ENCODE results near the gene TRA2A.
"Not testable (repeated sequence)": the region's sequence is repeated elsewhere in the genome, so short reads cannot be mapped to it uniquely, and the experiment has no call there.

The TRA2A gene

DNA sequence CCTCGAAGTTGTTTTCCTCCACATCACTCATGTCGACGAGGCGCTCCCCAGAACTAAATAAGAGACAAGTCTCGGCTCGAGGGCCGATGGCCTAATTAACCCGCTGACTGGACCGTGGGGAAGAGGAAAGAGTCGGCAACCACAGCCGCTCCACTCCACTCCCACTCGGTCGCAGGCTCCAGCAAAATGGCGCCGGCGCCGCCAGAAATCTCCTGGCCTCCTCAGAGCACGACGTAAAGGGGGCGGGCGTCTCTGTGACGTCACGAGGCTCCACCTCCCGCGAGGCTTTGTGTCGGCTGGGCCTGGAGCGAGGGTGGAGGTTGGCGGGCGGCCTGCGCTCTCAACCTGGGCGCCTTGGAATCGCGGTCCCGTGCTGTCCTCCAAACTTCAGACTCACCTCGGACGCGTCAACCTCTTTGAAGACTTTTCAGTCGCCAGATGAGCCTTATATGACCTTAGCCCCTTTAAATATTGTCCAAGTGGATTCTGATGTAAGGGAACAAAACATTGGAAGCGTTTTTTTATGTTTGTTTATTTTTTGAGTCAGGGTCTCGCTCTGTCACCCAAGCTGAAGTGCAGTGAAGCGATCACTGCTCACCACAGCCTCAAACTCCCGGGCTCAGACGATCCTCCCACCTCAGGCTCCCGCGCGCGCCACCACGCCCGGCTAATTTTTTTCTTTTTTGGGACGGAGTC, at the start of gene TRA2A:
Gene TRA2A (minus strand): TSS at position 188 of the 696 bp plus-strand sequence. CDS start 157 bp downstream, at position 31.
- peak; percentile 95 for DNase-seq (ENCODE audit: low spot score)

DNA sequence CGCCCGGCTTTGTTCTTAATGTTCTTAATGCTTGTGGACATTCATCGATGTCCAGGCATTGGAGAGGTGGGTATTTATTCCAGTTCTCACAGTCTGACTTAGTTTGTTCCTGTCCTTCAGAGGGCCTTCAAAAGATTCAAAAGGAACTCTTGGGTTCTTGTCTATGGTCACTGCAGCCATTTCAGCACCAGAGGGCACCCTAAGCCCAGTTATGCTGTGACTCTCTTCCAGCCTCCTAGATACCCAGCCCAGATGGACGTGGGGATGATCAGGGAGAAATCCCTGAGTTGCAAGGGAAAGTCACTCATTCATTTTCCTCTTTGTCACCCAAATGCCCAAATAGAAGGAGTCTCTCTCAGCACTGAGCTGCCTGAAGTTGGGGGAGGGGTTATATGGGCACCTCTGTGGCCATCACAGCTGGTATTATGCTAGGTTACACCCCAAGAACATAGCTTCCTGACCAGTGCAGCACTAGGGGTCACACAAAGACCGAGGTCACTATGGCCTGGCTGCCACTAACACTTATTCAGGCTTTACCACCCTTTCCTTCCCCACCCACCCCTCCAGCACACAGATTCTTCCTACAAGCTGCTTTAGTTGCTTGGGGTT, 38.9 kb upstream of the TRA2A start:
- peak; percentile 41 for DNase-seq (ENCODE audit: low spot score)

DNA sequence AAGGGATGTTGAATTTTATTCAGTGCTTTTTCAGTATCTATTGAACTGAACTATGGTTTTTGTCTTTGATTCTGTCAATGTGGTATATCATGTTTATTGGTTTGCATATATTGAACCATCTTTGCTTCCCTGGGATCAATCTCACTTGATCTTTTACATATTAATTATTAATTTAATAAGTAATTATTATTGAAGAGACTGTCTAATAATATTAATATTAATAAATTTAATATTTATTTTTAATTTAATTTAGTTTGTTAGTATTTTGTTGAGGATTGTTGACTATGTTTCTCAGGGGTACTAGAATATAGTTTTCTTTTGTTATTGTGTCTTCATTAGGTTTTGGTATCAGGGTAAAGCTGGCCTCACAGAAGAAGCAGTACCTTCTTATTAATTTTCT, 26.5 kb upstream of the TRA2A start:
- no peak for DNase-seq (ENCODE audit: low spot score)

DNA sequence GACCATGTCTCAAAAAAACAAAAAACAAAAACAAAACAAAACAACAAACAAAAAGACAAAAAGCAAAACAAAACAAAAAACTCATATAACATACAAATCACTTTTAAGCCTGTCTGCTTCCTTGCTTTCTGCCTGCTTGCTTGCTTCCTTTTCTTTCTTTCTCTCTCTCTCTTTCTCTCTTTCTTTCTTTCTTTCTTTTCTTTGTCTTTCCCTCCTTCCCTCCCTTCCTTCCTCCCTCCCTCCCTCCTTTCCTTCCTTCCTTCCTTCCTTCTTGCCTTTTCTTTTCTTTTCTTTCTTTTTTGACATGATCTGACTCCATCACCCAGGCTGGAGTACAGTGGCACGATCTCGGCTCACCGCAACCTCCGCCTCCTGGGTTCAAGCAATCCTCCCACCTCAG, 15.9 kb upstream of the TRA2A start:
- DNase-seq (ENCODE audit: low spot score): no peak

DNA sequence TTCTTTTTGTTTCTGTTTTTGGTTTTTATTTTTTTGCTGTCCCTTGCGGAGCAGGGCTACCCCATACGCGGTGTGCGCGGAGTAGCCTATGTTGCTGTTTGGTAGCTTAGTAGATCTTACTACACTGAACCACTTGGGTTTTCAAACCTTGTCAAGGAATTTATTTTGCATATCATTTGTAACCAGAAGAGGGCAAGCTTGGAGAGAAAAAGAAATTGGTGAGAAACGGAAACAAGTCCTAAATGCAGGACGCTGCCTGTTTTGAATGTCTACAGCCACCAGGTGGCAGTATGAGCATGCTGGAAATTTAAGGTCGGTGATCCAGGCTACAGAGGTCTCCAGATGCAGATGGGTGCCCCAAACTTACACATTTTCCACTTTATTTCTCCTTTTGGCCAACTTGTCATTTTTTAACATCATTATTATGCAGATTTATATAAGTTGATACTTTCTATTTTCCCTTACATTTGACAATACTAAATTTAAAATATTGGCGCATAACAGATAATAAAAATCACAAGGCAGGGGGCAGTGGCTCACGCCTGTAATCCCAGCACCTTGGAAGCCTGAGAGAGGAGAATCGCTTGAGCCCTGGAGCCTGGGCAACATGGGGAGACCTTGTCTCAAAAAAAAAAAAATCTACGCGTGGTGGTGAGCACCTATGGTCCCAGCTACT, 15.3 kb upstream of the TRA2A start:
- DNase-seq (ENCODE audit: low spot score): peak; percentile 85

DNA sequence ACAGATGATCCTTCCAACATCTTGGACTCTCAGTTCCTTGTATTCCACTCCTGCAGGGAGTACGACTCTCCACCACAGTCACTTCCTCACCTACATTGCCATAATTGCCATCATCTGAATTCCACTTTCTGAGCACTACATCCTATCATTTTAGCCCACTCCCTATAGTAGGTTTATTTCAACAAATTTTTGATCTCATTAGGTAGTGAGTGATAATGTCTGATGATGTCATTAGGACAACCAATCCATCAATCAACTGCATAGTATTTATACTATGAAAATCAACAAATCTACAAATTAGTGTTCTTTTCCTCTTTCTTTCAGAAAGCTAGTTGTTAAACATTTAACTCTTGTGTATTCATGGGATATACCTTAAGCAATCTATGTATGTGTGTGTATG, 13.7 kb upstream of the TRA2A start:
- no peak for DNase-seq (ENCODE audit: low spot score)

DNA sequence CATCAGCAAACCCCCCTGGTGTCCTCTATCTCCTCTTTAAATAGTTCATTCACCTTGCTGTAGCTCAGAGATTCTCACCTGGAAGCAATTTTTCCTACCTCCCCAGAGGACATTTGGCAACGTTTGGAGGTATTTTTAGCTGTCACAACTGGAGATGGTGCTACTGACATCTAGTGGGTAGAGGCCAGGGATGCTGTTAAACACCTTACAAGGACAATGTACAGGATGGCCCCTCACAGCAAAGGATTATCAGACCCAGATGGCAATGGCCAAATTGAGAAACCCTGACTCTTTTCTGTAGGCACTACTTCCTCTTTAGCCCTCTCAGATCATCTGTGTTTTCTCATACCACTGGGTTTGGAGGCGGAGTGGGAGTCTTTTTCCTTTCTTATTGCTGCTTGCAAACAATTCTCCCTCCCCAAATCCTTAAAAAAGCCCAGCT, 13.2 kb upstream of the TRA2A start:
- peak; percentile 31 for DNase-seq (ENCODE audit: low spot score)

DNA sequence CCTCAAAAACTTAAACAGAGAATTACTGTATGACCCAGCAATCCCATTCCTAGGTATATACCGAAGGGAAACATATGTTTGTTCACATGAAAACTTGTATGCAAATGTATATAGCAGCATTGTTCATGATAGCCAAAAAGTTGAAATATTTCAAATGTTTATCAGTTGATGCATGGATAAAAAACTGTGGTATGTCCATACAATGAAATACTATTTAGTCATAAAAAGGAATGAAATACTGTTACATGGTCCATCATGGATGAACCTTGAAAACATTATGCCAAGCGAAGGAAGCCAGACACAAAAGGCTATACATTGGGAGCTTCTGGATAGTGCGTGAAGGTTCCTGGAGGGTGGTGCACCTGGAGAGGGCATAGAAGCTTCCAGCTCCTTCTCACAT, 11.0 kb upstream of the TRA2A start:
- DNase-seq (ENCODE audit: low spot score): no peak

DNA sequence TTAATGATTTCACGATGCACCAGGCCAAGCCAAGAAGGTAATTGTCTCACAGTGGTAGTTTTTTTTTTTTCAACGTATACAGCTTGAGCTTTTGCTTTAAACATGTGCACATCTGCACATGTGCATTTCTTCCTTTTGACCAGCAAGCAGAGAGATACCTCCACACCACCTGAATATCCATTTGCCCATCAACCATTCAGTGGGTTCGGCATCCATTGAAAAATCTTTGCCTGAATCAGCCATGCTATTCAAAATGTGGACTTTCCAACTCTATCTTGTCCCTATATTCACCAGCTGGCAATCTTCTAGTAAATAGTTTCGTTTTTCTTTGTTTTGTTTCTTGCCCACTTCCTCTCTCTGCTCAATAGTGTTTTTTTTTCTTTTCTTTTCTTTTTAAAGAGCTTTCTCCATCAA, 7.7 kb upstream of the TRA2A start:
- DNase-seq (ENCODE audit: low spot score): peak; percentile 38

DNA sequence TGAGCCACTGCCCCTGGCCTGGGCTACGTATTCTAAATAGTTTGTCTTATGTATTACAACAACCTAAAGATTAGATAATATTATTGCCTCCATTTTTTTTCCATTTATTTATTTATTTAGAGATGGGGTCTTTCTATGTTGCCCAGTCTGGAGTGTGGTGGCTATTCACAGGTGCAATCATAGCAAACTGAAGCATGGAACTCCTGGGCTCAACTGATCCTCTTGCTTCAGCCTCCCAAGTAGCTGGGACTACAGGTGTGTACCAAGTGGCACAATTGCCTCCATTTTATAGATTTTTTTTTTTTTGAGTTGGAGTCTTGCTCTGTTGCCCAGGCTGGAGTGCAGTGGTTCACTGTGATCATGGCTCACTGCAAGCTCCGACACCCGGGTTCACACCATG, 6.5 kb upstream of the TRA2A start:
- DNase-seq (ENCODE audit: low spot score): no peak

DNA sequence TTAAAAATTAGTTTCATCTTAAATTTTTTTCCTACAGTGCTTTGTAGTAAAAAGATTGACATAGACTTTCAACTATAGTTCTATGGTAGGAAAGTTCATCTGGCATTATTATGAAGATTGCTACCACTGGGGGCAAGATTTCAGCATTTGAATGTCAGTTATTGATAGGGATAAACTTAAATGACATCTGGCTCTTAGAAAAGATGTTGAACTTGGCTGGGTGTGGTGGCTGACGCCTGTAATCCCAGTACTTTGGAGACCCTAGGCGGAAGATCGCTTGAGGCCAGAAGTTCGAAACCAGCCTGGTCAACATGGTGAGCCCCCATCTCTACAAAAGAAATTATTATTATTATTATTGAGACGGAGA, 1.4 kb upstream of the TRA2A start:
- DNase-seq (ENCODE audit: low spot score): no peak

DNA sequence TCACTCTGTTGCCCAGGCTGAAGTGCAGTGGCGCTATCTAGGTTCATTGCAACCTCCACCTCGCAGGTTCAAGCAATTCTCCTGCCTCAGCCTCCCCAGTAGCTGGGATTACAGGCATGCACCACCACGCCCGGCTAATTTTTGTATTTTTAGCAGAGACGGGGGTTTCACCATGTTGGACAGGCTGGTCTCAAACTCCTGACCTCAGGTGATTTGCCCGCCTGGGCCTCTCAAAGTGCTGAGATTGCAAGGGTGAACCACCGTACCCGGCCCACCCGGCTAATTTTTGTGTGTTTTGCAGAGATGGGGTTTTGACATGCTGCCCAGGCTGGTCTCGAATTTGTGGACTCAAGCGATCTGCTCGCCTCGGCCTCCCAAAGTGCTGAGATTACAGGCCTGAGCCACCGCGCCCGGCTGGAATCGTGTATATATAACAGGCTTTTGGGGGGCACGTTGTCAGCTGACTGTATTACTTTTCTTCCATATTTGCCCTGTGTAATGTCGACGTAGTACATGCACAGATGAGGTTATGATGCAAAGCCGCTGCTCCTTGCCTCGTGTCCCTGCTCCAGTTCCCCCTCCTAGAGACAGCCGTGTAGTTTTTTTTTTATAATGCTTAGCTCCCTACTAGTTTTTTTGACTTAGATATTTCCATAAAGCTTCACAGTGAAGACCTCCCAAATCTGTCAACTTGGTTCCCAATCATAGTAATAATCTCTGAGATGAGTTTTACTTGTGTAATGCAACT, 883 bp upstream of the TRA2A start:
- DNase-seq (ENCODE audit: low spot score): no peak

DNA sequence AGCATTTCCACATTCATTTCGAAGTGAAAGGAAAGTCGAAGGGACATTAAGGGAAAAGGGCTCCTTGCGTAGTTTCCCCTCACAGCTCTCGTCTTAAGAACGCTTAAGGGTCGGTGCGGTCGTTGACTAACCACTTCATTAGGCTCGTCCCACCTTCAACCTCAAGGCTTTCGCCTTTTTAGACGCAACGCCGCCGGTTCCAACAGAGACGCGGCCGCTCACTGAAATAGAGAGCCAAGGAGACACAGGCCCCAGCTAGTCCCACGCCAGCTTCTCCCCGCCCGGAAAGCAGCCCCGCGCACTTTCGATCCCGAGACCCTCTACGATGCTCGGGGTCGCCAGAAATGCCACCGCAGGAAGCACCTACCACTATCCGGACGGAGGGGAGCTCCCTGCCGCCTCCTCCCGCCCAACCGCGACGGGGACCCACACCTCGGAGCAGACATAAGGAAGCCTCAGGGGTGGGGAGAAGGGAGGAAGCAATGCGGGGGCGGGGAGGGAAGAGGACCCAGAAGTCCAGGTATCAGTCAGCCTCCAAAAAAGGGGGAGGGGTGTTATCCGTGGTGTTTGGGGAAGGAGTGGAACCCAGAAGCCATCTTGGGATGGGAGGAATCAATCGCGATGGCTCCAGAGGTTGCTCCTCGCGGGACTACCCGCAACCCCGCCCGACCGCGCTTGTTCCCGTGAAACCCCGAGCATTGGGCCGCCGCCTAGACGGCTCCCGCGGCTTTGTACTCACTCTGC, 559 bp downstream of the TRA2A start:
- DNase-seq (ENCODE audit: low spot score): peak; percentile 35

DNA sequence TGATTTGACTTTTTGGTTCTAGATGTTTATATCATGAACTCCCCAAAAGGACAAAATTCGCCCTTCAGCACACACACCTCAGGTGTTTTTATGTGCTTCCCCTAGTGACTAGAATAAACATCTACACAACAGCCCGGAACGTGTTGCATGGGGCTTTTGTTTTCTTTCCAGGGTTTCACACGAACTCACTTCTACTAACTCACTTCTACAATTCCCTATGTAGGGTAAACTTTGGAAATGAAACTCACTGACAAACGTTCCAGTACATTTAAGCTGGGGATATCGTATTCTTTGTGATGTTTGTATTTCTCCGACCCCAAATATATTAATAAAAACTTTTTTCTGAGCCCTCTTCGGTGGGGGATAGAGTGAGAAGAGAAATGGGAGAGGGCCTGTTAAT, 1.4 kb downstream of the TRA2A start:
- peak; percentile 43 for DNase-seq (ENCODE audit: low spot score)

DNA sequence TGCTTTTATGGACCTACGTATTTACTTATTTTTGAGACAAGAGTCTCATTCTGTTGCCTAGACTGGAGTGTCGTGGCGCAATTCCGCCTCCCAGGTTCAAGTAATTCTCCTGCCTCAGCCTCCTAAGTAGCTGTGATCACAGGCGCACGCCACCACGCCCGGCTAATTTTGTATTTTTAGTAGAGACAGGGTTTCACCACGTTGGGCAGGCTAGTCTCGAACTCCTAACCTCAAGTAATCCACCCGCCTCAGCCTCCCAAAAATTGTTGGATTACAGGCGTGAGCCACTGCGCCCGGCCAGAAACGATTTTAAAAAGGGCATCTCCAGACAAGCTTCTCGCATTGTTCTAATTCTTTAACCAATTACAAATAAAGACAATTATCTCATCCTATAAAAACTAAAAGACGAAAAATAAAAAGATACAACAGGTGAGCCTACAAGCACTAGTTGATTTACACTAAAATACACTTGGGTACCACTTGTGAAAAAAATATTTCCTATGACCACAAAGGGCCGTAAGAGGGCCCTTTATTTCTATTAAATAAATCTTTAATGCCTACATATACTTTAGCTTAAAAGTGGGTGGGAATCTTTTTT, 2.4 kb downstream of the TRA2A start:
- no peak for DNase-seq (ENCODE audit: low spot score)

DNA sequence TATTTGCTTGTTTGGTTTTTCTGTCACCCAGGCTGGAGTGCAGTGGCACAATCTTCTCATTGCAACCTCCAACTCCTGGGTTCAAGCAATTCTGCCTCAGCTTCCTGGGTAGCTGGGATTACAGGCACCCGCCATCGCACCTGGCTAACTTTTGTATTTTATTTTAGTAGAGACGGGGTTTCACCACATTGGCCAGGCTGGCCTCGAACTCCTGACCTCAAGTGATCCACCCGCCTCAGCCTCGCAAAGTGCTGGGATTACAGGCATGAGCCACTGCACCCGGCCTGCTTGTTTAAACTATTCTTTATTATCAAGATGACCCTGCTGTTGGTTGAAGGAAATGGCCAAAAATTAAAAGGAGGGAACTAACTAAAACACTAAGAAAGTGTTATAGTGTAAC, 6.2 kb downstream of the TRA2A start:
- not testable (repeated sequence) for DNase-seq (ENCODE audit: low spot score)

DNA sequence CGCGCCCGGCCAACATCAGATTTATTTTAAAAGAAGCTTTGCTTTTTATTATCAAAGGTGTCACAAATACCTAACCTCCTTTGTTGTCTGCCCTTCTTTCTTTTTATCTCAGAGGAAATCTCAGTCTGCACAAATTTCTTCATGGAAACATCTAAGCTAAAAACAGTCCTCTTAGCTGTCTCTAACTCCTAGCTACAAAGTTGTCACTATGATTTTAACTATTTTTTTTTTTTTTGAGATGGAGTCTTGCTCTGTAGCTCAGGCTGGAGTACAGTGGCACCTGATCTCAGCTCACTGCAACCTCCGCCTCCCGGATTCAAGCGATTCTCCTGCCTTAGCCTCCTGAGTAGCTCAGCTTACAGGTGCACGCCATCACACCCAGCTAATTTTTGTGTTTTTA, 7.3 kb downstream of the TRA2A start:
- DNase-seq (ENCODE audit: low spot score): no peak

DNA sequence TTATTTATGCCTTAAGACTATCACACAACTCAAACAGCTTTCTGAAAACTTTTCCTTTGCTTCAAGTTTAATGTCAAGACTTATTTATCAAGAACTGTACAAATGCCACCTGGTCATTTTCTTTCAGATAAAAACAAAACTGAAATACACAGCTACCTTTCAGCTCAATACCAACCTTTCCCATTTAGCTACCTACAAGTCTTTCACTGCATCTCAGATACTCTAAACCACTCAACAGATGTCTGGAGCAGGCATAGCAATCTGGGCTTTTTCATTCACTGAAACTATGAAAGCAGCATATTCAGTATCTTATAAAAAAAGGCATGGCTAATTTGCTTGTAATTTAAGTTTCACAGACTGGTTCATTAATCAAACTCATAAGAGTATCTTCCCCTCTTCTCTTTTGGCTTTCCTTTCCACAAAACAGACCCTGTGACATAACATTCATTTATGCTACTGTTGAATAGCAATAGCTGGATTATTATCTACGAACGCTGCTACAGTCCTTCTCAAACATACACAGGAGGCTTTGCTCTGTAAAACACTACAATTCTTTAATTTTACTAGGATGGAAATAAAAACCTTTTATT, 8.2 kb downstream of the TRA2A start:
- no peak for DNase-seq (ENCODE audit: low spot score)

DNA sequence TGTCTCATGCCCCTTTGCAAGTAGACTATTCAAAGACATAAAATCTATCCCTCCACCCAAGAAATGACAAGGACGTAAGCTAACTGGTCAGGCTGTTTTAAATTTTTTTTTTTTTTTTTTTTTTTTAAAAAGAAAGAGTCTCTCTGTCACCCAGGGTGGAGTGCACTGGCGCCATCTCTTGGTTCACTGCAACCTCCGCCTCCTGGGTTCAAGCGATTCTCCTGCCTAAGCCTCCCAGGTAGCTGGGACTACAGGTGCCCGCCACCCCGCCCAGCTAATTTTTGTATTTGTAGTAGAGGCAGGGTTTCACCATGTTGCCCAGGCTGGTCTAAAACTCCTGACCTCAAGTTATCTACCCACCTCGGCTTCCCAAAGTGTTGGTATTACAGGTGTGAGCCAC, 11.2 kb downstream of the TRA2A start:
- no peak for DNase-seq (ENCODE audit: low spot score)

DNA sequence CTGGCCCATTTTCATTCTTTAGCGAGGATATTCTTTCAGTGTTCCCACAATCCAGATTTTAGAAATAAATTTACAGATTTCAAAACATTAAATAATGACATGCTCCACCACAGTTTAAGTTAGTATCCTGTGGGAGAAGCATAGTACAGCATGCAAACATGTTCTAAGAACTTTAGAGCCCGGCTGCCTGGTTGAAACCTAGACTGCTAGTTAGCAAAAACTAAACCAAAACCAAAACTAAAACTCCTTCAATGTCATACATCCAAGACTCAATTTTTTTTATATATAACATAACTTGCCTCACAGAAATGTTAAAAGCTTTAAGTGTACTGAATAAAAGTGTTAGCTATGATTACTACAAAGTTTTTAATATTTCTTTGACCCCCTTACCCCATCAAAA, 17.0 kb downstream of the TRA2A start:
- no peak for DNase-seq (ENCODE audit: low spot score)

DNA sequence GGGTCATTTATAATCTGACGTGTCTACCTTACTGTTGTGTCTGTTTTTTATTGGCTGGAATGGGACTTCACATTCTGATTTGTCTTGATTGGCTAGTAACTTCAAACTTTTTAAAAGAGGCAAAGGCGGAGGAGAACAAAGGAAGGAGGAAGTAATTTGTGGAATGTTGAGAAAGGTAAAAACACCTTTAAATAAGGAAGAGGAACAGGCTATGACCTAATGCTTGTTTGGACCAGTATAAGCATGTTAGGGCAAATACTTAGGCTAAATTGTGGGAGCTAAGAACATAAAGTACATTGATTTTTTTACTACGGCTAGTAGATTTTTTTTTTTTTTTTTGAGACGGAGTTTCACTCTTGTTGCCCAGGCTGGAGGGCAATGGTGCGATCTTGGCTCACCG, 18.0 kb downstream of the TRA2A start:
- not testable (repeated sequence) for DNase-seq (ENCODE audit: low spot score)
